Subcutaneous abdominal adipose tissue (tissue), 5 donors: ENCODE results near the gene ERBB4.

Experiments used
- H3K27ac ChIP-seq: one replicate; pipeline ENCODE4 v1.7.0; 2013; ENCODE audit warnings: low read depth, mild to moderate bottlenecking, inconsistent platforms, low read length, moderate library complexity
- H3K27me3 ChIP-seq, 5 donors: one replicate each; pipeline ENCODE4 v1.7.0; 2013; ENCODE audit warnings: low read length in 5 of 5, inconsistent platforms in 1 of 5; ENCODE audit not compliant: control insufficient read depth in 5 of 5, insufficient read depth in 4 of 5
- H3K36me3 ChIP-seq, 5 donors: one replicate each; pipeline ENCODE4 v1.7.0; 2013; ENCODE audit warnings: low read length in 5 of 5; ENCODE audit not compliant: control insufficient read depth in 5 of 5, insufficient read depth in 5 of 5
- H3K4me1 ChIP-seq, 5 donors: one replicate each; pipeline ENCODE4 v1.7.0; 2013; ENCODE audit warnings: low read length in 5 of 5, mild to moderate bottlenecking in 3 of 5, moderate library complexity in 1 of 5; ENCODE audit not compliant: control insufficient read depth in 5 of 5, insufficient read depth in 5 of 5
- H3K4me3 ChIP-seq, 5 donors: one replicate each; pipeline ENCODE4 v1.7.0; 2013; ENCODE audit warnings: low read length in 5 of 5, low read depth in 1 of 5
- H3K9ac ChIP-seq, 5 donors: one replicate each; pipeline ENCODE4 v1.7.0; 2013; ENCODE audit warnings: low read length in 5 of 5, mild to moderate bottlenecking in 4 of 5, moderate library complexity in 3 of 5
- H3K9me3 ChIP-seq, 5 donors: one replicate each; pipeline ENCODE4 v1.7.0; 2013; ENCODE audit warnings: low read length in 5 of 5; ENCODE audit not compliant: control insufficient read depth in 5 of 5
- donor health status: healthy.
- donor health status: healthy.
- donor health status: healthy.
- donor health status: healthy.
- donor health status: healthy.

The ERBB4 gene

DNA sequence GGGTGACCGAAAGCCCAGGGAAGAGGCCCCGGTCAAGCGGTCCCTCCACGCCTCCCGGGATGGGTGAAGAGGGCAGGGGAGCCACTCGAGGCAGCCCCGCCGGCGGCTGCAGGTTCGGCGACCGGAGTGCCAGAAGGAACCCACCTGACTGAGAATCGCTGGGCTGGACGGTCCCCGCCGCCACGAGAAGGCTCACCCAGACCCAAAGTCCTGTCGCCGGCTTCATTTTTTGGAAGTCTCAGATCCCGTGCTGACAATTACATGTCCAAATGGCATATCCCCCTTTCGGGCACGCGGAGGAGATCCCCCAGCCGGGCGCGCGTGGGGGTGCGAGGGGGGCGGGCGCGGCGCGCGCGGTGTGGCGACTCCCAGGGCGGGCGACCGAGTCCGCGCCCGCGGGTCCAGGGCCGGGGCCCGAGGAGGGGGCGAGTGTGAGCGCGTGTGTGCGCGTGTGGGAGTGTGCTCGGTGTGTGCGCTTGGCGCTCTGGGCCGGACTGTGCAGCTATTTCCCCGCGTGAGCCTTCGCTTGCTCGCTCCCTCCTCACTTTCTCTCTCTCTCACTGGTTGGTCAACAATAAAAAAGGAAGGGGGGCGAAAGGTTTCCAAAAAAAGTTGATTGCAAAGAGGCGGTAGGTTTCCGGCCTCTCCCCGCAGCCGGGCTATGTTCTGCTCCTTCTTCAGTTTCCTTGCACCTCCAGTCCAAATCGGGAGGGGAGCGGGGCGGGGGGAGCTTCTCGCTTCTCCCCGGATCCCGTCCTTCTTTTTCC lies at the start of gene ERBB4:
Gene ERBB4 (minus strand): TSS at position 498 of the 767 bp plus-strand sequence. CDS start 272 bp downstream, at position 226.
- Histone ChIP-seq H3K4me1 (peaks cover 2 to 35% (median 27%) of the 10 kb centered on the region in 5 donors), H3K36me3 (no peaks in the 10 kb centered on the region), H3K27me3 (peaks cover 0 to 12% (median 5%) of the 10 kb centered on the region in 5 donors), H3K4me3 (peak within 1 kb of the TSS; percentile 74 to 90 (median 80)), H3K9ac (peak within 1 kb of the TSS in 4 of 5 donors; percentile 41 to 80 (median 72)), H3K27ac (peak within 1 kb of the TSS; percentile 62), H3K9me3 (no peaks in the 10 kb centered on the region)

DNA sequence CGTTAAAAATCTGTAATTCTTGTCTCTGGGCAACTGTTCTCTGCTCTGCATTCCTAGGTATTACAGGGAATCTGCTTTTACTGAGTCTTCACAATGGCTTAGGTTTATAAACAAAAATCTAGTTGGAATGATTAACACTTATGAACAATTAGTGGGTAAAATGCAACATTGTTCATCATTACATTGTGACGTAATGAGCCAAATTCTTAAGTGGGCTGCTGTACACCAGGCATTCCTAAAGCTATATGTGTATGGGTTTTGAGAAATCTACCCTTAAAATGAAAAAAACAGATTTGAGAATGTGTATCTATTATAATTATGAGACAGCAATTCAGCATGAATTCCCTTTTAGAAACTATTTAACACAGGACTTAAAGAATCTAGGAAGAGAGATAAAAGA lies 41.5 kb upstream of the ERBB4 start:
- Histone ChIP-seq H3K27ac (no peak overlapping the region), H3K4me1 (no peaks in the 10 kb centered on the region), H3K4me3 (no peak overlapping the region), H3K36me3 (no peaks in the 10 kb centered on the region), H3K9me3 (no peaks in the 10 kb centered on the region), H3K9ac (no peak overlapping the region), H3K27me3 (no peaks in the 10 kb centered on the region)

DNA sequence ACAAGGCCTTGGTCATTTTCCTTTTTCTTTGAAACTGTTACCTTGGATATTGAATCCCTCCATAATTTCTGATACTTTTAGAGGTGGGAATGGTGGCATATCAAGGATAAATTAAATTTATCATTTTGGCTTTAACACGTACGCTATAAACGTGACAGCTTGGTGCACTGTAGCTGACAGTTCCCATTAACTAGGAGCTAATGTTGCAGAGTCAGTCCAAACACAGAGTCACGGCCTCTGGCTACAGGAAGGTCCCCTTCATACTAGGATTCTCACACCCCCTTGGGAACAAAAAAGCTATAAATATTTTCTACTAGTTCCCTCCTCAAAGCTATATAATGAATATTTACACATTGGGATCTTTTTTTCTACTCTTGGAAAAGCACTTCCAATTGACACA lies 17.7 kb upstream of the ERBB4 start:
- no peak overlapping the region for H3K9ac ChIP-seq
- no peaks in the 10 kb centered on the region for H3K27me3 ChIP-seq
- H3K4me1 ChIP-seq = no peaks in the 10 kb centered on the region
- no peaks in the 10 kb centered on the region for H3K9me3 ChIP-seq
- H3K27ac ChIP-seq = no peak overlapping the region
- H3K4me3 ChIP-seq = no peak overlapping the region
- no peaks in the 10 kb centered on the region for H3K36me3 ChIP-seq

DNA sequence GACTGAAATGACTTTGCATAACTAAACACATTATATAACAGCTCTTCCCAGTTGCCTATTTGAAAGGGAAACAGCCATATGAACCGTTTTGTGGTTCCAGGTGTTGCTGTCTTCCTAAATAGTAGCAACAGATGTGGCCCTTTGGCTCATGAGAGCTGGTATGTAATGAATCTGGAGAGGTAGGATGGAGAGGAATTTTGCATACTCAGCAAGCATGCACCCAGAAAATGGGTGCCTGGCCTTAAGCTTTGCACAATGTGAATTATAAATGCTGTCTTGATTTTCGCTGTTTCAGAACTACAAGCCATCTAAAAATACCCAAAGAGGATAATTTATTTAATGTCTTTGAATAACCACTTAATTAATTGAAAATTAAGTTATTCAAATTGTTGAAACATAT lies 15.6 kb upstream of the ERBB4 start:
- Histone ChIP-seq H3K9me3 (no peaks in the 10 kb centered on the region), H3K4me1 (no peaks in the 10 kb centered on the region), H3K27me3 (no peaks in the 10 kb centered on the region), H3K27ac (no peak overlapping the region), H3K9ac (no peak overlapping the region), H3K4me3 (no peak overlapping the region), H3K36me3 (no peaks in the 10 kb centered on the region)

DNA sequence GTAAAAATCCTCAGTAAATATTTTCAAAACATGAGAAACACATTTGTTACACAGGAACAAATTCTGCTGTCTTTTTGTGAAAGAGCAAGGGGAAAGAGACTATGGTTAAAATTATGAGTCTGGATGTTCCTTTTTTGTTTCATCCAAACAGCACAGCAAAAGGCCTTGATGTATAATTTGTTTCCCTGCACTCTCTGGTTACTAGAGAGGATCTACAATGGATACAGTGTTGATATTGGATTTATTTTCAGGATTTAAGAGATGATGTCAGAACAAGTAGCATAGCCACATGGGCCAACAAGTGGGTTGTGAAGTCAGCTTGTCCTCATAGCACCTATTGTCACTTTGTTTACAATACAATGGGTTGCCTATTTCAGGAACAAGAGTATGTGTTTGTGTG lies 11.3 kb upstream of the ERBB4 start:
- Histone ChIP-seq H3K27ac (no peak overlapping the region), H3K36me3 (no peaks in the 10 kb centered on the region)

DNA sequence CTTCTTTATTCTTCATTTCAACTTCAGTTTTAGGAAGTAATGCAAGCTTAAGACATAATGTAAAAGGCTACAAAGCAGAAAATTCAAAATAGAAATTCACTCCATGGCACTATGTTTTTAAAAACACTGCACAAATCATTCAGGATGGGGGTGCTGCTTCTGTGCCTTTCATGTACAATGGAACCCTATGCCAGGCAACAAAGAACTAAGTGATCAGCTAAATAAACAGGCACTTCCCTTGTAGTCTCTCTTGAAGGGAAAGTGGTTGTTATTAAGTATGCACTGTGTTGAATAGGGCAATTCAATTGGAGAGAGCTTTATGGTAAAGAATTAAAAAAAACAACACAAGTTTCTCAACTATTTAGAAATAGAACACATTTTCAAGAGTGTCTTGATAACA lies 10.9 kb upstream of the ERBB4 start:
- Histone ChIP-seq H3K36me3 (no peaks in the 10 kb centered on the region), H3K9me3 (no peaks in the 10 kb centered on the region), H3K4me3 (no peak overlapping the region), H3K27ac (no peak overlapping the region), H3K27me3 (no peaks in the 10 kb centered on the region), H3K9ac (no peak overlapping the region), H3K4me1 (no peaks in the 10 kb centered on the region)

More for the DNA sequence above, 11.3 kb upstream of the ERBB4 start:
- Histone ChIP-seq H3K9me3 (no peaks in the 10 kb centered on the region), H3K27me3 (no peaks in the 10 kb centered on the region), H3K4me3 (no peak overlapping the region), H3K9ac (no peak overlapping the region), H3K4me1 (no peaks in the 10 kb centered on the region)

DNA sequence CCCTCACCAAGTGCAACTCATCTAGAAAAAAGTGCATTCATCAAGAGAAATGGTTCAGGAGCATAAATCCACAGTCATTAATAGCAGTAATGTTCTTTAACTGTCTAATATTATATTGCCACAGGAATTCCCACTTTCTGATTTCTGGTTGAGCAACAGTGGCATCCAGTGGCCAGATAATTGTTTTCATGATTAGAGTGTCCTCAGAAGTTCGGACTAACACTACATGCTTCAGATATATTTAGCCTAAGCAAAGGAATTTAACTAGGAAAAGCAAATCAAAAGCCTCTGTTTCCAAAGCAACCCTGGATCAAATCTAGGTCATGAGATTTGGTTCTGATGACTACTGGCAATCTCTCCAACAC lies 9.8 kb upstream of the ERBB4 start:
- no peak overlapping the region for H3K9ac ChIP-seq
- H3K27ac ChIP-seq = no peak overlapping the region
- H3K4me1 ChIP-seq = no peaks in the 10 kb centered on the region
- H3K4me3 ChIP-seq = no peak overlapping the region
- H3K27me3 ChIP-seq = no peaks in the 10 kb centered on the region
- H3K9me3 ChIP-seq = no peaks in the 10 kb centered on the region
- no peaks in the 10 kb centered on the region for H3K36me3 ChIP-seq

DNA sequence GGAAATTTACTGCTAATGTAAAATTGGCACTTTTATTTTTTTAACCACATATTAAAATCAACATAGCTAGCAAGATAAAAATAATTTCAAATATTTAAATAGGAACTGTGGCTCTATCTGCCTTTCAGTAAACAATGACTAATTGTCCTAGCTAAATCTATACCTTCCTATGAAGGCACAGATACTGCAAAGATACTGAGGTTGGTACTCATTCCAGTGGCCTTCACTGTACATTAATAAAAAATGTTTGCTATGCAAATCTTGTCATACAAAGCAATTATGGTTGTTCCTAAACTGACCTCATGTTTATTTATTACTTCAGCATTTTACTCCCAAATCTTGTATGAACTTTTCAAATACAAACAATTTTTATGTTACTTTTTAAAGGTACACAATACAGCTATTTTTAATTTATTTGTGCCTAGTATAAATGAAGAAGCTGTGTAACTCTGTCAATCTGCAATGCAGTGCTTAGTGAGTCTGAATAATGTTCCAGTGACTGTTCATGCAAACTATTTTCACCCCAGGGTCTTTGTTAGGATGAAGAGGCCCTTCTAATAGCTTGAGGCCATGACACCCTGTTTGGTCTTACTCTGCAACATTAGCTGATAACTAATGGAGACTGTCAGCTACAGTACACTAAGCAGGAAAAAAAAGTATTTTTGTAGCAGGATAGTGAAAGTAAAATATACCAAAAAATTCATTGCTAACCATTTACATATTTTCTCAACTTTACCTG lies 9.3 kb upstream of the ERBB4 start:
- Histone ChIP-seq H3K9ac (no peak overlapping the region), H3K27me3 (no peaks in the 10 kb centered on the region), H3K27ac (no peak overlapping the region), H3K36me3 (no peaks in the 10 kb centered on the region), H3K9me3 (no peaks in the 10 kb centered on the region), H3K4me3 (no peak overlapping the region), H3K4me1 (no peaks in the 10 kb centered on the region)

DNA sequence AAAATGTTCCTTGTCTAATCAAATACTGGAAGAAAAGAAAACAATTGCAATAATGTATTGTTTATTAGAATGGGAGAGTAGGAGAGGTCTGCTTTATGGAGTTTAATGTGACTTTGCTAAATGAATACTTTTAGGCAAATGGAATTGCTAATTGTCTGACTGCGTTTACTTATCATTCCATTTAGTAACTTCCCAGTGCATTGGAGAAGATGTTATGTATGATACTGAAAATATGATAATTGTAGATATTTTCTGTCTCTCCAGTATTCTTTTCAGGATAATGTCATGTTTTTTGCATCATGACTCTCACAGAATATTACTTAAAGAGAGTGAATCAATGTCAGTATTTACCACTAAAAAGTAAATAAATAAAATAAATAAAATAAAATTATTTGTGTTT lies 8.1 kb upstream of the ERBB4 start:
- Histone ChIP-seq H3K4me3 (no peak overlapping the region), H3K36me3 (no peaks in the 10 kb centered on the region), H3K9ac (no peak overlapping the region), H3K27me3 (no peaks in the 10 kb centered on the region), H3K9me3 (no peaks in the 10 kb centered on the region), H3K27ac (no peak overlapping the region), H3K4me1 (no peaks in the 10 kb centered on the region)

DNA sequence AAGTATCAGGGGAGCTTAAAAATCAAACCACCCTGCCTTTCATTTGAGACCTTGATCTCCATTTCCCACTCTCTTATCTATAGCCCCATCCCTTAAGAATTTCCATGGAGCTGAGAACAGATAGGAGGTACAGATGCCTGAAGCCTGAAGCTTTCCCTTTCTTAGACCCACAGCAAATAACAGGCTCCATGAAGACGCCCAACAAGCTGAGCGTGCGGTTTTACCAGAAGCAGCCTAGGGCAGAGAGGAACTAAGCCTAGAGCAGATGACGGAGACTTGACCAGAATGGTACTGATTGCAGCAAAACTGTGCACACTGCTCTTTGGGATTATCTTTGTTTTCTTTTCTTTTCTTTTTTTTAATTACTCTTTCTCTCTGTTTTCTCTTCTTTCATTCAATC lies 1.7 kb upstream of the ERBB4 start:
- H3K9ac ChIP-seq = no peak overlapping the region
- H3K27ac ChIP-seq = no peak overlapping the region
- H3K9me3 ChIP-seq = no peaks in the 10 kb centered on the region
- H3K4me3 ChIP-seq = no peak overlapping the region
- peaks cover 0 to 12% (median 5%) of the 10 kb centered on the region in 5 donors for H3K27me3 ChIP-seq
- H3K36me3 ChIP-seq = no peaks in the 10 kb centered on the region
- H3K4me1 ChIP-seq = peaks cover 2 to 35% (median 27%) of the 10 kb centered on the region in 5 donors
